Activated CD8-positive, alpha-beta T cell treated with anti-CD3 and anti-CD28 coated beads for 36 hours (primary cell): ENCODE measurements around the gene SFTA2. TPM values are rescaled to one million over a fixed set of nuclear protein-coding genes. Genes with fewer than 3 reads are reported as not detected.

Experiments
- ATAC-seq: fragments of 200-7000 bp; cut with Tn5 transposase; one replicate; pipeline ENCODE4 v1.10.0; 2021; ENCODE audit warnings: mild to moderate bottlenecking, moderate library complexity
- CTCF ChIA-PET: fragments of 350-600 bp; sonication (Branson Sonifier 250); formaldehyde crosslinking; loops from one replicate; lab custom pipeline; 2021; ENCODE audit warnings: antibody characterized with exemption; lab: Charles Lee
- POLR2A ChIA-PET: fragments of 350-600 bp; sonication (Branson Sonifier 250); formaldehyde crosslinking; loops from one replicate; lab custom pipeline; 2021; ENCODE audit warnings: antibody characterized with exemption; lab: Charles Lee
- DNase-seq: peaks from one replicate; pipeline ENCODE4 v3.0.0-alpha.2; 2020
- H3K27ac Mint-ChIP-seq: one replicate; pipeline ENCODE4 v1.8.0; 2021; ENCODE audit warnings: mild to moderate bottlenecking, mixed read lengths
- H3K27me3 Mint-ChIP-seq: one replicate; pipeline ENCODE4 v1.8.0; 2021; ENCODE audit warnings: mixed read lengths
- H3K36me3 Mint-ChIP-seq: one replicate; pipeline ENCODE4 v1.8.0; 2021; ENCODE audit warnings: low read depth, mixed read lengths
- H3K4me1 Mint-ChIP-seq: one replicate; pipeline ENCODE4 v1.8.0; 2021; ENCODE audit warnings: low read depth, mixed read lengths
- H3K4me3 Mint-ChIP-seq: one replicate; pipeline ENCODE4 v1.8.0; 2021; ENCODE audit warnings: mild to moderate bottlenecking, moderate library complexity, mixed read lengths
- H3K9me3 Mint-ChIP-seq: one replicate; pipeline ENCODE4 v1.8.0; 2021; ENCODE audit warnings: mixed read lengths
- CTCF ChIP-seq: fragments of 200-600 bp; IDR thresholded peaks from one replicate; pipeline ENCODE4 v1.8.0; 2022; ENCODE audit warnings: antibody characterized with exemption, mild to moderate bottlenecking
- intact Hi-C: fragments of 100-400 bp; cut with micrococcal nuclease; formaldehyde crosslinking; loops from one replicate; pipeline ENCODE4 v1.10.0; 2022
- total RNA-seq, 2 experiments: library from RNA; stranded (reverse); gene quantifications; one replicate each; pipeline ENCODE4 v1.2.3, GENCODE V29; 2021

Gene SFTA2
- total RNA-seq, 2 experiments from 2014 or later, result not detected

DNA sequence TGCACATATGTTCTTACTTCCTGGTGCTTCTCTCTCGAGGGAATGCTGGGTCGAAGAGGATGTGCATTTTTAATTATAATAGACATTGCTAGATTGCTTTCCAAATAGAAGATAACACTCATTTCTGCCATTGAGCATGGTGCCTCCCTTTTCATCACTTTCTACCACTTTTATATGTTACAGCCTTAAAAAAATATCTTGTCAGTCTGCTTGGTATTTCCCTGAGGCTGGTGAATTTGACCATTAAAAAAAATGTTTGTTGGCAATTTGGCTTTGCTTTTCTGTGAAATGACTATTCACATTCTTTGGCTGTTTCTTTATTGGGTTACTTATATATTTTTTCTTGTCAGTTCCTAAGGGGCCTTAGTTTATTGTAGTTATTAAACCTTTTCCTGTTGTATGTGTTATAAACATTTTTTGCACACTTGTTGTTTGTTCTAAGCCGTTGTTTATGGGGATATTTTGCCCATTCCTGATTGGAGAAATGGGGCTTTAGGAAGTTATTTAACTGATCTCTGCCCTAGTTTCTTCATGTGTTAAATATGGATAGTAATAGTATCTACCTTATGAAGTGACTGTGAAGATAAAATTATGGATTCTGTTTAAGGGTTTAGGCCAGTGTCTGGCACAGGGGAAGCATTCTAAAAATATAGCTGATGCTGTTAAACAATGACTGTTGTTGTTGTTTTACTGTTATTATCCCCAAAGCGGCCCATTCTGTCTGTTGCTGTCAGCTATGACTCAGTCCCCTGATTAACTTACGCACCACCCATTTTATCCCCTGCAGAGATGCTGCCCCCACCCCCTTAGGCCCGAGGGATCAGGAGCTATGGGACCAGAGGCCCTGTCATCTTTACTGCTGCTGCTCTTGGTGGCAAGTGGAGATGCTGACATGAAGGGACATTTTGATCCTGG is 43.8 kb downstream of the SFTA2 start:
- no peak for TF ChIP-seq CTCF
- Mint-ChIP-seq H3K9me3 (no peaks in the 10 kb centered on the region), H3K27me3 (no peaks in the 10 kb centered on the region), H3K4me3 (no peak overlapping the region), H3K4me1 (peaks cover 22% of the 10 kb centered on the region), H3K36me3 (peaks cover 2% of the 10 kb centered on the region), H3K27ac (no peak overlapping the region)
- DNase-seq (no peak), ATAC-seq (no peak)
- intact Hi-C loops, result no loop called here
- ChIA-PET CTCF (interaction anchor here (1.5 kb wide), 1 partner anchor 157 kb away, joined by 5 read pairs; no protein-coding TSS in a partner anchor), POLR2A (interaction anchor here (0.6 to 1.8 kb wide), 2 partner anchors 15 to 459 kb away, joined by 3 to 5 read pairs; no protein-coding TSS in a partner anchor)

DNA sequence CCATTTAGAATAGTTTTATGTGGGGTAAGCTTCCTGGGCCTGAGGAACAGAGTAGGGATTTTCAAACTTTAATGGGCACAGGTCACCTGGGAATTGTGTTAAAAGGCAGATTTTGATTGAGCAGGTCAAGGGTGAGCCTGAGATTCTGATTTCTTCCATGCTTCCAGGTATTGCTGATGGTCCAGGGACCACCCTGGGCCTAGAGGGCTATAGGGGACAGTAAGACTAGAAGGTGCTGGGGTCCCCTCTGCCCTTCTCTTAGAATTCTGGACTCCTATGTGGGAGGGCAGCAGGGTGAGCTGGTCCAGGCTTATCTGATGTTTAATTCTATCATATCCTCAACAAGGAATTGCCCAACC is 45.1 kb downstream of the SFTA2 start:
- TF ChIP-seq CTCF, result no peak
- H3K9me3 Mint-ChIP-seq, result no peaks in the 10 kb centered on the region
- ChIA-PET CTCF (interaction anchor here (1.2 kb wide), 1 partner anchor 65 kb away, joined by 3 read pairs; no protein-coding TSS in a partner anchor), POLR2A (interaction anchor here (1.7 kb wide), 1 partner anchor 57 kb away, joined by 6 read pairs; no protein-coding TSS in a partner anchor)
- no peak overlapping the region for H3K27ac Mint-ChIP-seq
- no peaks in the 10 kb centered on the region for H3K27me3 Mint-ChIP-seq
- H3K36me3 Mint-ChIP-seq, result peaks cover 2% of the 10 kb centered on the region
- no peak overlapping the region for H3K4me3 Mint-ChIP-seq
- DNase-seq, result no peak
- ATAC-seq, result no peak
- H3K4me1 Mint-ChIP-seq, result peaks cover 27% of the 10 kb centered on the region
- intact Hi-C loops, result no loop called here

GRCh38 chr6:30885999-30886896 is 45.7 kb downstream of the SFTA2 start:
- H3K9me3 Mint-ChIP-seq, result no peaks in the 10 kb centered on the region
- peak overlapping the region; percentile 65 for H3K4me3 Mint-ChIP-seq
- intact Hi-C loops, result no loop called here
- ATAC-seq, result peak; percentile 18
- ChIA-PET CTCF (interaction anchor here (1.2 to 10.4 kb wide), 2 partner anchors 58 to 64 kb away, joined by 3 to 82 read pairs; no protein-coding TSS in a partner anchor), POLR2A (interaction anchor here (0.5 to 1.7 kb wide), 3 partner anchors 23 to 461 kb away, joined by 3 to 6 read pairs (median 3); no protein-coding TSS in a partner anchor)
- peaks cover 2% of the 10 kb centered on the region for H3K36me3 Mint-ChIP-seq
- H3K27ac Mint-ChIP-seq, result peak overlapping the region; percentile 18
- DNase-seq, result peak; percentile 50
- peaks cover 27% of the 10 kb centered on the region for H3K4me1 Mint-ChIP-seq
- no peaks in the 10 kb centered on the region for H3K27me3 Mint-ChIP-seq
- no peak for TF ChIP-seq CTCF

DNA sequence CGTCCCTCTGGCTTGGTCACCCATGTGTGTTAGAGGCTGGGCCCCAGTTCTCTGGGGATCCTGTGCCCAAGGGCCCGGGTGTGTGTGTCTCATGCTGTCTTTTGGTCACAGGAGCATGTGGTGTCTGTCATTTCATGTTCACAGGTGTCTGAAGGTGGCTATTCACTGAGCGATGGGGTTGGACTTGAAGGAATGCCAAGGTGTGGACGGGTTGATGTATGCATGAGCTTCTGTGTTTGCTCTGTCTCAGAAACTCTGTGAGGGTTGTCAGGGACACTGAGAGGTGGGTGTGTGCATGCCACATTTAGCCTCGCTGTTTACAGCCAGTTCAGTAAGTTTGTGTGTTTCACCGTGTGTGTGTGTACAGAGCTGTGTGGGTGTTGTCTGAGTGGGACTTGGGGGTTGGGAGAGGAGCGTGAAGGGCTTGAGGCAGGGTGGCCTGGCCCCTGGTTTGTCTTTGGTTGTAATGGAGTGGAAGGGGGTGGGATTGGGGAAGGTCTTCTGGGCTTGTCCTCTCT is 46.4 kb downstream of the SFTA2 start:
- CTCF ChIA-PET, result interaction anchor here (0.9 to 10.4 kb wide), 5 partner anchors 13 to 64 kb away, joined by 3 to 82 read pairs (median 3); no protein-coding TSS in a partner anchor
- peak overlapping the region; percentile 18 for H3K27ac Mint-ChIP-seq
- peaks cover 27% of the 10 kb centered on the region for H3K4me1 Mint-ChIP-seq
- no peak for DNase-seq
- no peaks in the 10 kb centered on the region for H3K9me3 Mint-ChIP-seq
- POLR2A ChIA-PET, result interaction anchor here (0.5 to 2.5 kb wide), 6 partner anchors 23 to 460 kb away, joined by 3 to 8 read pairs (median 6); partner anchors contain the start of gene VARS2
- intact Hi-C loops, result no loop called here
- ATAC-seq, result no peak
- H3K27me3 Mint-ChIP-seq, result no peaks in the 10 kb centered on the region
- no peak for TF ChIP-seq CTCF
- H3K4me3 Mint-ChIP-seq, result peak overlapping the region; percentile 65
- H3K36me3 Mint-ChIP-seq, result peaks cover 2% of the 10 kb centered on the region
